22Rv1 (cell line): Measurements from ENCODE around the gene TMPRSS4.
A peak's percentile ranks its signal among the peaks of the same experiment; 100 is the strongest.

ENCODE experiments used
- H3K27ac ChIP-seq: fragments of 450-650 bp; 2 replicates; pipeline ENCODE4 v1.5.1; 2017
- ZFX ChIP-seq: fragments of 450-650 bp; IDR thresholded peaks from 2 replicates; pipeline ENCODE4 v1.6.1; 2017; ENCODE audit warnings: antibody characterized with exemption, borderline replicate concordance
- TF ChIP-seq, protein P1 (sequence below): fragments of 450-650 bp; IDR thresholded peaks from 2 replicates; pipeline ENCODE4 v1.5.1; 2017; ENCODE audit warnings: mild to moderate bottlenecking

Gene TMPRSS4

DNA sequence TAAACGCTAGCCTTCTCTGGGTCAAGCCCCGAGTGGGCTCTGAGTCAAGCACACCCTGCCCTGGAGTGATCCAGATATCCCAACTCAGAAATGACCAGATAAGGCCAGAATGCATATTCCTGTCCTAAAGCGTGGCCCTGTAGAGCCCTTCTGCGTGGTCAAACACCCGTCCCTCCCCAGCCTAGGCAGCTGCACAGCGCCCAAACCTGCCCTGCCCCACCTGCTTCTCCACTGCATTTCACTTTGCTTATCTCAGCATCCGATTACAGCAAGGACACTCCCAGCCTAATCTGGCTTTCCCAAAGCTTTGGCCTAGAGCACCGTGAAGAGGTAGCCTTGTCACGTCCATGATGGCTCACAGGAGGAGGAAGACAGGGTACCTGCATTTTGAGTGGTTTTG lies 11.9 kb upstream of the TMPRSS4 start:
- H3K27ac ChIP-seq: no peak overlapping the region
- TF ChIP-seq, protein P1, sequence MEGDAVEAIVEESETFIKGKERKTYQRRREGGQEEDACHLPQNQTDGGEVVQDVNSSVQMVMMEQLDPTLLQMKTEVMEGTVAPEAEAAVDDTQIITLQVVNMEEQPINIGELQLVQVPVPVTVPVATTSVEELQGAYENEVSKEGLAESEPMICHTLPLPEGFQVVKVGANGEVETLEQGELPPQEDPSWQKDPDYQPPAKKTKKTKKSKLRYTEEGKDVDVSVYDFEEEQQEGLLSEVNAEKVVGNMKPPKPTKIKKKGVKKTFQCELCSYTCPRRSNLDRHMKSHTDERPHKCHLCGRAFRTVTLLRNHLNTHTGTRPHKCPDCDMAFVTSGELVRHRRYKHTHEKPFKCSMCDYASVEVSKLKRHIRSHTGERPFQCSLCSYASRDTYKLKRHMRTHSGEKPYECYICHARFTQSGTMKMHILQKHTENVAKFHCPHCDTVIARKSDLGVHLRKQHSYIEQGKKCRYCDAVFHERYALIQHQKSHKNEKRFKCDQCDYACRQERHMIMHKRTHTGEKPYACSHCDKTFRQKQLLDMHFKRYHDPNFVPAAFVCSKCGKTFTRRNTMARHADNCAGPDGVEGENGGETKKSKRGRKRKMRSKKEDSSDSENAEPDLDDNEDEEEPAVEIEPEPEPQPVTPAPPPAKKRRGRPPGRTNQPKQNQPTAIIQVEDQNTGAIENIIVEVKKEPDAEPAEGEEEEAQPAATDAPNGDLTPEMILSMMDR: no peak
- TF ChIP-seq ZFX: no peak

DNA sequence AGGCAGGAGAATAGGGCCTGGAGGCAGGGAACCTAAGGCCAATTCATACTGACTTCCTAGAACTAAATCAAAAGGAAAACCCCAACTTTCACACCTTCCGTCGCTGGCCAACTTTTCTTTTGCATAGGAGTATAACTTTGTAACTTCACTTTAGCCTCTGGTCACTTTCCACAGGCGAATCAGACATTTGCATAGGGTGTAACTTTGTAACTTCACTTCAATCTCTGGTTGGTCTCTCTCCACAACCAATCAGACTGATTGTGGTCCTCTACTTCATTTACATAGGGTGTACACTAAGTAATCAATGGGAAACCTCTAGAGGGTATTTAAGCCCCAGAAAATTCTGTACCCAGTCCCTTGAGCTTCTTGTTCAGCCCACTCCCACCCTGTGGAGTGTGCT lies 11.5 kb upstream of the TMPRSS4 start:
- no peak overlapping the region for H3K27ac ChIP-seq
- TF ChIP-seq, protein P1: no peak
- no peak for TF ChIP-seq ZFX

DNA sequence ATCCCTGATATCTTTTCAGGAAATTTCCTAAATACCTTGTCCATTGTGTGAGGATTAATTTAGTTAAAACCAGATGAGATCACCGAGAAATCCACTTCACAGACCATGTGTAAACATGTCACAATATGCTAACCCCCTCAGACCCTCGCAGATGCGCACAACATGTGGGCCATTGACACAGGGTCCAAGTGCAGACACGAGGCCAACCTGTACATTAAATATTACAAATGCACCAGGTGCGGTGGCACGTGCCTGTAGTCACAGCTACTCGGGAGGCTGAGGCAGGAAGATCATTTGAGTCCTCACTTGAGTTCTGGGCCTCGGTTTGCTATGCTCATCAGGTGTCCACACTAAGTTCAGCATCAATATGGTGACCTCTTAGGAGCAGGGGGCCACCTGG lies 9.9 kb upstream of the TMPRSS4 start:
- H3K27ac ChIP-seq: no peak overlapping the region
- no peak for TF ChIP-seq ZFX
- TF ChIP-seq, protein P1: no peak

DNA sequence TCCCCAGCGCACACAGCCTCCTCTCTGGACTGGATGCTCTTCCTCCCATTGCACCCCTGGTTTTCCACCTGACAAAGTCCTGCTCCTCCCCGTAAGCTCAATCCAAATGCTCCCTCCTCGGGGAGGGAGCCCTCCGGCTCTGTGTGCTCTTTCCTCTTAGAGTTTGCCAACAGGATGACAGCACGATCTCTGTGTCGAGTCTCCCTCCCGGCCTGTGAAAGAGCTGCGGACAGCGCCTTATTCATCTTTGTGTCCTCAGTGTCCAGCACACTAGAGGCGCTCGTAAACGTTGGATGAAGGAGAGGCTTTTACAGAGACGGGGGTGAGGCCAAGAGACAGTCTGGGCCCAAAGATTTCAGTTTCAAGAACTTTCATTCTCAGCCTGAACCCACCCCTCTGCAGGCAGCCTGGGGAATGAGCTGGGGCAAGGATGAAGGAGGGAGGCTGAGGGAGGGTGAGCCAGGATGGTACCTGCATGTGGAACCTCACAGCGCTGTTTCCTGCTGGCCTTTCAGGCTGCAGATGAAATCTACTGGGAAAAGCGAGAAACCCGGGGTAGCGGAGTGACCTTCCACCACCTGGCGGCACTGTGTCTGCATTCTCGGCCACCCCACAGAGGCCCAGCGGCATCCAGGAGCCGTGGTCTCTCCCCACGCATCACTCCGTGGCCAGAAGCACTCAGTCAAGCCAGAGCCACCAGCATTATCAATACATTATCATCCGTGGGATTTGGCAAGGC lies 8.5 kb upstream of the TMPRSS4 start:
- TF ChIP-seq, protein P1: peak; percentile 12
- no peak for TF ChIP-seq ZFX

DNA sequence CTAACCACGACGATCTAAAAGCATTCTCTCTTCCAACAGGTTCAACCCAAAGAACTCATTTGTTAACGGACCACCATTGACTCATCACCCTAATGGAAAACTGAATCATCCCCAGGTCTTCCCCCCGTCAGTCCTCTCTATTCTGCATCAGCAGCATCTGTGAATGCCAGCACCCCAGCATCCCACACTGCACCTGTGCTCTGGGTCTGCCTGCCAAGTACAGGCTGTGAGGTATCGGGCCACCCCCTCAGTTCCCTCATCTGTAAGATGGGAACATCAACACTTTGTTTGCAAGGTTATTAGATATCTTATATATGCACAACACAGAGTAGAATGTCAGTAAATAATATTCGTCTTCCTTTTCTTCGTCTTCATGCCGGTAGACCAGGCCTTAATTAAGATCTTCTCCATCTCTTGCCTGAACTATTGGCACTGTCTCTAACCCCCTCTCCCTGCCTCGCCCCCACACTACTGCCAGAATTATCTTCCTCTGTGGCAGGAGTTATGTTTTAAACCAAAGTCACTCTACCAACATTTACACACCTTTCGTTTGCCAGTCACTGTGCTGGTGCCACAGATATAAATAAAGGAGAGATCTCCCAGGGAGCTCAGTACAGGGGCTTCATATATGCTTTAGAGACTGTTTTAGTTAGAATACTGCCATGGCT lies 7.8 kb upstream of the TMPRSS4 start:
- H3K27ac ChIP-seq: no peak overlapping the region

More for the DNA sequence above, 8.5 kb upstream of the TMPRSS4 start:
- no peak overlapping the region for H3K27ac ChIP-seq

DNA sequence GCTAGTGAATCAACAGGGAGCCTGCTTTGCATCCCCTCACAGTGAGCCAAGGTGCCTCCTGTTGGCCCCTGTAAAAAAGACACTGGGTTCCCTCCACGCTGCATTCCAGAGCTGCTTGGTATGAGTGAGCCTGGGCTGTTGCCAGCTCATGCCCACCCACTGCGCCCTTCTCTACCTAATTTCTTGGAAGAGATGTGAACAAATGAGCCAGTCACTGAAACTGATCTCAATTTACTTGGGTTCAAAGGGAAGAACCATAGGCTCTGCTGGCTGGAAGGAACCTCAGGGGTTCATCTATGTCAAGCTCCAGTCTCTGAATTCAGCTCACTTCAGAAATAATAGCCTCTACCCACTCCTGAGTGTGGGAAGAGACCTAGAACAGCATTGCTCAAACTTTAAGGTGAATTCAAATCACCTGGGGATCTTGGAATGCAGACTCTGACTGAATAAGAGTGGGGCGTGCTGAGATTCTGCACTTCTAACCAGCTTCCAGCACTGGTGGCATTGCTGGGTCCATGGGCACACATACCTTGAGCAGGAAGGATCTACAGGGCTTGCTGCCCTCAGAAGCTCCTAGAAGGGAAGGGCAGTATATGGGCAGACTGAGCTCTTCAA lies 5.4 kb upstream of the TMPRSS4 start:
- no peak for TF ChIP-seq ZFX
- no peak overlapping the region for H3K27ac ChIP-seq

More for the DNA sequence above, 7.8 kb upstream of the TMPRSS4 start:
- TF ChIP-seq ZFX: no peak
- TF ChIP-seq, protein P1: peak; percentile 2; the same call in 1 of the 2 replicates

DNA sequence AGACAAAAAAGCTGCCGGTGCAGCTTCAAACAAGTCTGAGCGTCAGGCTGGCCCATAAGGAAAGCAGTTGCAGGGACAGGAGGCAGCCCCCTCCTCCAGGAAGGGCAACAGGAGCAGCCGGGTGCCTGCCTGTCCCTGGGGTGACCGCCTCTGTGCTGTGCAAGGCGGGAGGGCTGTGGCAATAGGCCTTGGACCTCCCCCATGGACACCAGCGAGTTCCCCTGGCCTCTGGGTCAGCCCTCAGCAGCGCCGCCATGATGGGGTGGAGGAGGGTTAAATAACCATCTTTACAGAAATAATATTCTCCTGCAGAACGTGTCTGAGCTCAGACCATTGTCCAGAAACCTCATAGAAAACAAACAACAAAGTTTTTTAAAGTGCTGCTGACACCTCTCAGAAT lies 3.3 kb upstream of the TMPRSS4 start:
- TF ChIP-seq, protein P1: no peak
- TF ChIP-seq ZFX: no peak

More for the DNA sequence above, 3.3 kb upstream of the TMPRSS4 start:
- no peak overlapping the region for H3K27ac ChIP-seq
